K562 (cell line): Measurements from ENCODE around the gene TMEM131L. TPM values are rescaled to one million over a fixed set of nuclear protein-coding genes. Genes with fewer than 3 reads are reported as not detected.

Source experiments
- ARID1B ChIP-seq: fragments of 450-650 bp; IDR thresholded peaks from 2 replicates; pipeline ENCODE4 v1.6.1; 2016; ENCODE audit warnings: antibody characterized with exemption, mild to moderate bottlenecking, inconsistent platforms
- ATF7 ChIP-seq: fragments of 450-650 bp; IDR thresholded peaks from 2 replicates; pipeline ENCODE4 v1.7.1; 2014; ENCODE audit warnings: mild to moderate bottlenecking, moderate library complexity
- C11orf30 ChIP-seq: fragments of 450-650 bp; IDR thresholded peaks from 2 replicates; pipeline ENCODE4 v1.6.1; 2016; ENCODE audit warnings: low read depth, mild to moderate bottlenecking
- CHCHD3 ChIP-seq: fragments of 250-450 bp; sonication (Bioruptor Pico); IDR thresholded peaks from 2 replicates; pipeline ENCODE4 v2.1.2; 2022; ENCODE audit warnings: mild to moderate bottlenecking
- HEY1 ChIP-seq: fragments of 250-450 bp; sonication (Bioruptor Pico); IDR thresholded peaks from 2 replicates; pipeline ENCODE4 v1.5.0; 2020; ENCODE audit warnings: mild to moderate bottlenecking, moderate library complexity, borderline replicate concordance
- IRF1 ChIP-seq: sonication (generic); formaldehyde crosslinking; IDR thresholded peaks from 2 replicates; pipeline ENCODE4 v1.8.0; 2022; ENCODE audit warnings: missing genetic modification reagents, mild to moderate bottlenecking, borderline replicate concordance
- IRF2 ChIP-seq: sonication (generic); formaldehyde crosslinking; IDR thresholded peaks from 2 replicates; pipeline ENCODE4 v1.8.1; 2022; ENCODE audit warnings: mild to moderate bottlenecking, missing genetic modification reagents
- KLF6 ChIP-seq: fragments of 250-450 bp; sonication (Bioruptor Pico); IDR thresholded peaks from 2 replicates; pipeline ENCODE4 v1.4.0; 2020; ENCODE audit warnings: mild to moderate bottlenecking, moderate library complexity, borderline replicate concordance
- MBD1 ChIP-seq: fragments of 250-450 bp; sonication (Bioruptor Pico); IDR thresholded peaks from 2 replicates; pipeline ENCODE4 v1.8.0; 2022; ENCODE audit warnings: inconsistent platforms
- STAT5A ChIP-seq: IDR thresholded peaks from 2 replicates; pipeline ENCODE4 v1.6.1; 2012; ENCODE audit warnings: low read length, inconsistent platforms, borderline replicate concordance
- TAF1 ChIP-seq: IDR thresholded peaks from 2 replicates; pipeline ENCODE4 v1.6.1; 2011; ENCODE audit warnings: mild to moderate bottlenecking, low read length, moderate library complexity; ENCODE audit not compliant: insufficient read depth, control insufficient read depth, severe bottlenecking; ENCODE audit errors: extremely low read depth
- TAF15 ChIP-seq: fragments of 200-400 bp; formaldehyde crosslinking; IDR thresholded peaks from 2 replicates; pipeline ENCODE4 v1.6.1; 2017; ENCODE audit warnings: mild to moderate bottlenecking, low read depth, low read length, moderate library complexity
- TEAD4 ChIP-seq, 2 experiments: sonication (generic) in 1 of 2; formaldehyde crosslinking in 1 of 2; IDR thresholded peaks; 2 replicates each; pipeline versions ENCODE4 v1.6.1 to v1.8.0; 2012 to 2022; ENCODE audit warnings: borderline replicate concordance in 1 of 2, inconsistent platforms in 1 of 2, low read length in 1 of 2, mild to moderate bottlenecking in 1 of 2, missing genetic modification reagents in 1 of 2
- ZC3H8 ChIP-seq: fragments of 450-650 bp; IDR thresholded peaks from 2 replicates; pipeline ENCODE4 v1.6.1; 2017
- ZNF217 ChIP-seq: sonication (generic); formaldehyde crosslinking; IDR thresholded peaks from 2 replicates; pipeline ENCODE4 v1.8.0; 2022; ENCODE audit warnings: mild to moderate bottlenecking, missing genetic modification reagents
- ZNF23 ChIP-seq: fragments of 250-450 bp; sonication (Bioruptor Pico); IDR thresholded peaks from 2 replicates; pipeline ENCODE4 v1.4.0; 2020; ENCODE audit warnings: mild to moderate bottlenecking
- ZNF395 ChIP-seq: fragments of 200-800 bp; sonication (Bioruptor generic); IDR thresholded peaks from 2 replicates; pipeline ENCODE4 v1.6.1; 2017; ENCODE audit warnings: missing genetic modification characterization, missing compliant biosample characterization
- ZNF592 ChIP-seq: fragments of 450-650 bp; IDR thresholded peaks from 2 replicates; pipeline ENCODE4 v1.6.1; 2017; ENCODE audit warnings: antibody characterized with exemption, mild to moderate bottlenecking
- ZNF717 ChIP-seq: fragments of 250-450 bp; sonication (Bioruptor Pico); IDR thresholded peaks from 2 replicates; pipeline ENCODE4 v1.5.0; 2021
- ZNF778 ChIP-seq: fragments of 450-650 bp; formaldehyde crosslinking; IDR thresholded peaks from 2 replicates; pipeline ENCODE4 v1.4.0; 2020; ENCODE audit warnings: mild to moderate bottlenecking, moderate library complexity
- polyA plus RNA-seq, 8 experiments: library from polyadenylated mRNA; depleted of rRNA in 4 of 8; stranded (reverse) in 5 of 8; unstranded in 3 of 8; fragments of >200 nt; fragmentation: Nextera tagmentation in 2 of 8; fragmentation: Illumina TruSeq in 1 of 8; extraction: Ambion mirVana in 2 of 8; extraction: Trizol in 1 of 8; gene quantifications; 2 replicates each; pipeline versions ENCODE4 v1.2.1 to v1.2.3, GENCODE V29; 2011 to 2014; ENCODE audit warnings: inconsistent platforms in 1 of 8, missing spikeins in 1 of 8
- total RNA-seq, 7 experiments: library from RNA; depleted of rRNA in 6 of 7; stranded (reverse); fragments of >200 nt in 6 of 7; fragmentation: Illumina TruSeq in 2 of 7; extraction: Trizol in 2 of 7; gene quantifications; 2 replicates each; pipeline versions ENCODE4 v1.2.1 to v1.2.3, GENCODE V29; 2011 to 2021; ENCODE audit warnings: low replicate concordance in 1 of 7

TMEM131L gene
- total and polyA plus RNA-seq, 9 of the 15 experiments (the other 6 are each of a cell fraction or from before 2014, with no cell fraction given) = 1.2 to 20.8 (median 12.9) TPM

GRCh38 chr4:153518637-153519389, 52.7 kb downstream of the TMEM131L start (continued):
- peak; percentile 71 for TF ChIP-seq ZNF592
- TF ChIP-seq ZNF717 (CRISPR knock-in tag) = no peak
- no peak for TF ChIP-seq CHCHD3 (CRISPR knock-in tag)
- TF ChIP-seq IRF1 (CRISPR knock-in tag) = no peak
- 0 out of 2 replicates have a peak, but pooled peaks have one; percentile 37 for TF ChIP-seq ZNF395 (CRISPR knock-in tag)
- no peak for TF ChIP-seq ZNF23 (CRISPR knock-in tag)
- TF ChIP-seq ARID1B = peak; percentile 30; the same call in 1 of the 2 replicates
- no peak for TF ChIP-seq MBD1 (CRISPR knock-in tag)
- no peak for TF ChIP-seq HEY1
- no peak for TF ChIP-seq ZNF217 (CRISPR knock-in tag)
- no peak for TF ChIP-seq STAT5A
- no peak for TF ChIP-seq TAF15
- TF ChIP-seq KLF6 (CRISPR knock-in tag) = no peak
- TF ChIP-seq C11orf30 = no peak
- TF ChIP-seq ATF7 = peak; percentile 18
- TF ChIP-seq ZC3H8 = no peak
- TF ChIP-seq TAF1 = no peak
- TF ChIP-seq TEAD4 (IDR thresholded peaks at IDR 0.05; ENCODE audit: low read length) = no peak
- no peak for TF ChIP-seq TEAD4 (CRISPR knock-in tag; IDR thresholded peaks at IDR 0.05; ENCODE audit: borderline replicate concordance)
- no peak for TF ChIP-seq IRF2 (CRISPR knock-in tag)
- no peak for TF ChIP-seq ZNF778 (CRISPR knock-in tag)
